IPS-18c (cell line): ENCODE measurements around the gene FUT1.
A peak's percentile ranks its signal among the peaks of the same experiment; 100 is the strongest.
"Not testable (repeated sequence)": the region's sequence is repeated elsewhere in the genome, so short reads cannot be mapped to it uniquely, and the experiment has no call there.

ENCODE experiments used
- H3K4me3 ChIP-seq: 2 replicates; pipeline ENCODE4 v1.7.0; 2013; ENCODE audit warnings: low read depth, mild to moderate bottlenecking, low read length, moderate library complexity; ENCODE audit not compliant: insufficient read depth
- H3K9me3 ChIP-seq: one replicate; pipeline ENCODE4 v1.6.1; 2013; ENCODE audit warnings: mild to moderate bottlenecking, low read length, moderate library complexity; ENCODE audit not compliant: control insufficient read depth, insufficient read depth

FUT1 gene

GRCh38 chr19:48772503-48772953 is 20.1 kb upstream of the FUT1 start:
- no peaks in the 10 kb centered on the region for H3K9me3 ChIP-seq
- no peak overlapping the region for H3K4me3 ChIP-seq

GRCh38 chr19:48770734-48771472 is 18.5 kb upstream of the FUT1 start:
- H3K9me3 ChIP-seq: no peaks in the 10 kb centered on the region

GRCh38 chr19:48770266-48770665 is 17.8 kb upstream of the FUT1 start:
- Histone ChIP-seq H3K9me3 (no peaks in the 10 kb centered on the region), H3K4me3 (no peak overlapping the region)

More at GRCh38 chr19:48770734-48771472, 18.5 kb upstream of the FUT1 start:
- H3K4me3 ChIP-seq: no peak overlapping the region

- Histone ChIP-seq H3K9me3 (no peaks in the 10 kb centered on the region), H3K4me3 (no peak overlapping the region)
These were observed 16.7 kb upstream of the FUT1 start for GRCh38 chr19:48768994-48769713.

GRCh38 chr19:48768171-48768753 is 15.8 kb upstream of the FUT1 start:
- not testable (repeated sequence) for H3K9me3 ChIP-seq

GRCh38 chr19:48765816-48766215 is 13.4 kb upstream of the FUT1 start:
- H3K9me3 ChIP-seq: not testable (repeated sequence)

More at GRCh38 chr19:48768171-48768753, 15.8 kb upstream of the FUT1 start:
- not testable (repeated sequence) for H3K4me3 ChIP-seq

GRCh38 chr19:48760504-48761205 is 8.2 kb upstream of the FUT1 start:
- H3K4me3 ChIP-seq: no peak overlapping the region
- H3K9me3 ChIP-seq: peaks cover 2% of the 10 kb centered on the region

More at GRCh38 chr19:48765816-48766215, 13.4 kb upstream of the FUT1 start:
- not testable (repeated sequence) for H3K4me3 ChIP-seq

GRCh38 chr19:48757741-48758144 is 5.3 kb upstream of the FUT1 start:
- Histone ChIP-seq H3K9me3 (peaks cover 2% of the 10 kb centered on the region), H3K4me3 (no peak overlapping the region)

- no peak overlapping the region for H3K4me3 ChIP-seq
- peaks cover 2% of the 10 kb centered on the region for H3K9me3 ChIP-seq
These were observed 4.7 kb upstream of the FUT1 start for GRCh38 chr19:48757089-48757675.

GRCh38 chr19:48756686-48757085 is 4.2 kb upstream of the FUT1 start:
- no peak overlapping the region for H3K4me3 ChIP-seq

GRCh38 chr19:48756212-48756611 is 3.8 kb upstream of the FUT1 start:
- no peak overlapping the region for H3K4me3 ChIP-seq
- peaks cover 2% of the 10 kb centered on the region for H3K9me3 ChIP-seq

More at GRCh38 chr19:48756686-48757085, 4.2 kb upstream of the FUT1 start:
- peaks cover 2% of the 10 kb centered on the region for H3K9me3 ChIP-seq

- Histone ChIP-seq H3K9me3 (peaks cover 2% of the 10 kb centered on the region), H3K4me3 (no peak overlapping the region)
These were observed 3.3 kb upstream of the FUT1 start for GRCh38 chr19:48755787-48756186.

- Histone ChIP-seq H3K9me3 (peaks cover 2% of the 10 kb centered on the region), H3K4me3 (no peak within 1 kb of the TSS)
These were observed 2.7 kb upstream of the FUT1 start, which contains the start of gene FGF21 for GRCh38 chr19:48755084-48755641. Gene FGF21, plus strand, starts transcription at chr19:48755524. Its CDS starts 713 bp downstream, at chr19:48756237.

GRCh38 chr19:48751845-48752495 is 471 bp downstream of the FUT1 start:
- Histone ChIP-seq H3K9me3 (no peaks in the 10 kb centered on the region), H3K4me3 (peak overlapping the region; percentile 92)

- Histone ChIP-seq H3K9me3 (no peaks in the 10 kb centered on the region), H3K4me3 (0 out of 2 replicates have a peak overlapping the region, but pooled peaks have one; percentile 6)
These were observed 1.5 kb downstream of the FUT1 start for GRCh38 chr19:48750771-48751504.

- no peaks in the 10 kb centered on the region for H3K9me3 ChIP-seq
- no peak overlapping the region for H3K4me3 ChIP-seq
These were observed 2.1 kb downstream of the FUT1 start for GRCh38 chr19:48750351-48750750.
